GM19238 (cell line): Measurements from ENCODE around the gene GTF3C4.

ENCODE experiments used
- DNase-seq: peaks from one replicate; pipeline ENCODE4 v3.0.0; 2011; ENCODE audit warnings: low spot score; ENCODE audit not compliant: insufficient read length

The GTF3C4 gene

GRCh38 chr9:132670457-132671391 lies at the start of gene GTF3C4:
Gene GTF3C4, plus strand, starts transcription at chr9:132670464. Its CDS starts 135 bp downstream, at chr9:132670599.
- peak; percentile 74 for DNase-seq

GRCh38 chr9:132622159-132622558 lies 48.1 kb upstream of the GTF3C4 start:
- no peak for DNase-seq

GRCh38 chr9:132626285-132626684 lies 44.0 kb upstream of the GTF3C4 start:
- no peak for DNase-seq

- DNase-seq: no peak
Observed at GRCh38 chr9:132627106-132627505, 43.2 kb upstream of the GTF3C4 start.

- DNase-seq: no peak
Observed at GRCh38 chr9:132627594-132627993, 42.7 kb upstream of the GTF3C4 start.

- no peak for DNase-seq
Observed at GRCh38 chr9:132628746-132629145, 41.5 kb upstream of the GTF3C4 start.

- no peak for DNase-seq
Observed at GRCh38 chr9:132630116-132630515, 40.1 kb upstream of the GTF3C4 start.

- DNase-seq: no peak
Observed at GRCh38 chr9:132630811-132631210, 39.5 kb upstream of the GTF3C4 start.

GRCh38 chr9:132631280-132631679 lies 39.0 kb upstream of the GTF3C4 start:
- no peak for DNase-seq

GRCh38 chr9:132631685-132632084 lies 38.6 kb upstream of the GTF3C4 start:
- DNase-seq: no peak

- no peak for DNase-seq
Observed at GRCh38 chr9:132632413-132633129, 37.7 kb upstream of the GTF3C4 start.

- no peak for DNase-seq
Observed at GRCh38 chr9:132634327-132634726, 35.9 kb upstream of the GTF3C4 start.

GRCh38 chr9:132637351-132637750 lies 32.9 kb upstream of the GTF3C4 start:
- DNase-seq: no peak

GRCh38 chr9:132637801-132638200 lies 32.5 kb upstream of the GTF3C4 start:
- no peak for DNase-seq

- DNase-seq: no peak
Observed at GRCh38 chr9:132638240-132638639, 32.0 kb upstream of the GTF3C4 start.

GRCh38 chr9:132639322-132639721 lies 30.9 kb upstream of the GTF3C4 start:
- DNase-seq: no peak

- DNase-seq: no peak
Observed at GRCh38 chr9:132641216-132641615, 29.0 kb upstream of the GTF3C4 start.

GRCh38 chr9:132644251-132644650 lies 26.0 kb upstream of the GTF3C4 start:
- DNase-seq: no peak

GRCh38 chr9:132645306-132645705 lies 25.0 kb upstream of the GTF3C4 start:
- no peak for DNase-seq

GRCh38 chr9:132645711-132646110 lies 24.6 kb upstream of the GTF3C4 start:
- DNase-seq: no peak

GRCh38 chr9:132646726-132647125 lies 23.5 kb upstream of the GTF3C4 start:
- no peak for DNase-seq

- DNase-seq: no peak
Observed at GRCh38 chr9:132647355-132647754, 22.9 kb upstream of the GTF3C4 start.
